Chondrocyte (in vitro differentiated cells): ENCODE results near the gene TJP3. TPM values are rescaled to one million over a fixed set of nuclear protein-coding genes. Genes with fewer than 3 reads are reported as not detected.

Source experiments
- DNase-seq: peaks from one replicate; pipeline ENCODE4 v3.0.0; 2021; ENCODE audit warnings: mixed read lengths, low spot score
- H3K27ac Mint-ChIP-seq: one replicate; pipeline ENCODE4 v1.8.0; 2021; ENCODE audit warnings: mild to moderate bottlenecking, moderate library complexity, mixed read lengths; ENCODE audit not compliant: unreplicated experiment
- H3K27me3 Mint-ChIP-seq: 2 replicates; pipeline ENCODE4 v1.8.0; 2021; ENCODE audit warnings: low read depth, mixed read lengths
- H3K36me3 Mint-ChIP-seq: 2 replicates; pipeline ENCODE4 v1.8.0; 2021; ENCODE audit warnings: low read depth, mixed read lengths
- H3K4me1 Mint-ChIP-seq: 2 replicates; pipeline ENCODE4 v1.8.0; 2021; ENCODE audit warnings: low read depth, mild to moderate bottlenecking, mixed read lengths
- H3K4me3 Mint-ChIP-seq: one replicate; pipeline ENCODE4 v1.8.0; 2021; ENCODE audit warnings: mild to moderate bottlenecking, moderate library complexity, mixed read lengths; ENCODE audit not compliant: unreplicated experiment
- H3K9me3 Mint-ChIP-seq: 2 replicates; pipeline ENCODE4 v1.8.0; 2021; ENCODE audit warnings: low read depth, mixed read lengths
- total RNA-seq: library from RNA; stranded (reverse); gene quantifications from 3 replicates; pipeline ENCODE4 v1.2.1, GENCODE V29; 2021
- TF ChIP-seq, protein P1 (sequence below): fragments of 200-600 bp; sonication (generic); IDR thresholded peaks from 2 replicates; pipeline ENCODE4 v1.5.0; 2021; ENCODE audit warnings: antibody characterized with exemption, mild to moderate bottlenecking, moderate library complexity

The TJP3 gene
- total RNA-seq, 1 donor from 2014 or later: not detected

- no peak overlapping the region for H3K27ac Mint-ChIP-seq
- H3K27me3 Mint-ChIP-seq: peaks cover 12% of the 10 kb centered on the region
- H3K36me3 Mint-ChIP-seq: peaks cover 9% of the 10 kb centered on the region
- H3K4me3 Mint-ChIP-seq: no peak overlapping the region
- DNase-seq: no peak
- TF ChIP-seq, protein P1, sequence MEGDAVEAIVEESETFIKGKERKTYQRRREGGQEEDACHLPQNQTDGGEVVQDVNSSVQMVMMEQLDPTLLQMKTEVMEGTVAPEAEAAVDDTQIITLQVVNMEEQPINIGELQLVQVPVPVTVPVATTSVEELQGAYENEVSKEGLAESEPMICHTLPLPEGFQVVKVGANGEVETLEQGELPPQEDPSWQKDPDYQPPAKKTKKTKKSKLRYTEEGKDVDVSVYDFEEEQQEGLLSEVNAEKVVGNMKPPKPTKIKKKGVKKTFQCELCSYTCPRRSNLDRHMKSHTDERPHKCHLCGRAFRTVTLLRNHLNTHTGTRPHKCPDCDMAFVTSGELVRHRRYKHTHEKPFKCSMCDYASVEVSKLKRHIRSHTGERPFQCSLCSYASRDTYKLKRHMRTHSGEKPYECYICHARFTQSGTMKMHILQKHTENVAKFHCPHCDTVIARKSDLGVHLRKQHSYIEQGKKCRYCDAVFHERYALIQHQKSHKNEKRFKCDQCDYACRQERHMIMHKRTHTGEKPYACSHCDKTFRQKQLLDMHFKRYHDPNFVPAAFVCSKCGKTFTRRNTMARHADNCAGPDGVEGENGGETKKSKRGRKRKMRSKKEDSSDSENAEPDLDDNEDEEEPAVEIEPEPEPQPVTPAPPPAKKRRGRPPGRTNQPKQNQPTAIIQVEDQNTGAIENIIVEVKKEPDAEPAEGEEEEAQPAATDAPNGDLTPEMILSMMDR: no peak
- no peaks in the 10 kb centered on the region for H3K4me1 Mint-ChIP-seq
- peaks cover 17% of the 10 kb centered on the region for H3K9me3 Mint-ChIP-seq
These were observed 72.7 kb downstream of the TJP3 start for GRCh38 chr19:3780786-3781304.

DNA sequence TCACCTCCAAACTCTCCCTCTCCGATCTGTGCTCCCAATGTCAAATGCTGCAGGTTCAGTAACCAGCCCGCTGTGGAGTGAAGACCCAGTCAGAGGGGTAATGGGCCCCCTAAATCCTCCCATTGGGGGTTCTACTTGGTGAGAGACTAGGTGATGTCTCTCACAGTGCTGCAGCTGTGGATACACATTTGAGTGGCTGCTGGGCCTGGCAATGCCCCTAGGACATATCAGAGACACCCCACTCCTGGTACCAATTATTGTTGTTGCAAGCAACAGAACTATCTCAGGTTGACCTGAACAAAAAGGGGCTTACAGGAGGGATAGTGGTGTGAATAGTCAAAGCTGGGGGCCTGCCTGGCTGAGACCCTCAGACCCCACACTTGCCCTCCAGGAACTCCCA is 73.4 kb downstream of the TJP3 start:
- H3K36me3 Mint-ChIP-seq: peaks cover 9% of the 10 kb centered on the region
- DNase-seq: no peak
- peaks cover 17% of the 10 kb centered on the region for H3K9me3 Mint-ChIP-seq
- TF ChIP-seq, protein P1: no peak
- H3K4me1 Mint-ChIP-seq: no peaks in the 10 kb centered on the region
- H3K4me3 Mint-ChIP-seq: no peak overlapping the region
- no peak overlapping the region for H3K27ac Mint-ChIP-seq
- peaks cover 12% of the 10 kb centered on the region for H3K27me3 Mint-ChIP-seq

DNA sequence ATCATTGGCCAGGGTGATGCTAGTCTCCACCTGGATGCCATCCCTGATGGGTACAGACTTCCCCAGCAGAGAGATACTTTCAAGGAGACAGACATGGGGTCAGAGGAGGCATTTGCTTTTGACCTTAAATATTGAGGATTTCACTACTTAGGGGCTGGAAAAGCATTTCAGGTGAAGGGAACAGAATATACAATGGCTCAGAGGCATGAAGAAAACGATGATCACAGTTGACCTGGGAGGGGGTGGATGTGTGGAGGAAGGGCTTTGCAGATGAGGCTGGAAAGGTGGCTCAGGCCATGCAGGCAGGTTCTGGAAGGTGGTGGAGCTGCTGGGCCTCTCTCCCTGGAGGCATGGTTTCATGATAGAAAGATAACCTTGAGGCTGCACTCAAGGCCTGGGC is 74.1 kb downstream of the TJP3 start:
- Mint-ChIP-seq H3K36me3 (peaks cover 9% of the 10 kb centered on the region), H3K4me1 (no peaks in the 10 kb centered on the region), H3K4me3 (no peak overlapping the region), H3K27me3 (peaks cover 12% of the 10 kb centered on the region), H3K9me3 (peaks cover 17% of the 10 kb centered on the region), H3K27ac (no peak overlapping the region)
- TF ChIP-seq, protein P1: no peak
- DNase-seq: no peak

DNA sequence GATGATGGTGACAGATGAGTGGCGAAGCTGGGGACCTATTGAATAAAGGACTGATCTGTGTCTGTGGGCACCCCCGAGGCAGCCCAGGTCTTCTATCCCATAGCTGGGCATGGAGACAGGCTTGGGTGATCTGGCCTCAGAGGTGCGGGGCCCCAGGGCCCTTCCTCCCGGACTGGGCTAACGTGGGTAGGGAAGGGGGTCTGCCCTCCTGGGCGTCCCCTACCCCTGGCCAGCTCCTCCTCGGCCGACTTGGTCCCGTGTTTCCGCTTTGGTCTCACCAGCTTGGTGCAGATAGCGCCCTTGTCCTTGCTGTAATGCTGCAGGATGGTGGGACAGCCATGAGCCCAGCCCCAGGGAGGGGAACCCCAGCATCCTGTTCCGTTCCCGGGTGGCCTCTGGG is 74.7 kb downstream of the TJP3 start:
- H3K27me3 Mint-ChIP-seq: peaks cover 12% of the 10 kb centered on the region

GRCh38 chr19:3783660-3784584 is 75.7 kb downstream of the TJP3 start:
- Mint-ChIP-seq H3K27me3 (peaks cover 12% of the 10 kb centered on the region), H3K4me3 (no peak overlapping the region)
- TF ChIP-seq, protein P1: peak; percentile 45

More for the DNA sequence above, 74.7 kb downstream of the TJP3 start:
- TF ChIP-seq, protein P1: no peak
- H3K27ac Mint-ChIP-seq: no peak overlapping the region
- peaks cover 9% of the 10 kb centered on the region for H3K36me3 Mint-ChIP-seq
- H3K9me3 Mint-ChIP-seq: peaks cover 17% of the 10 kb centered on the region
- DNase-seq: no peak
- H3K4me3 Mint-ChIP-seq: no peak overlapping the region
- H3K4me1 Mint-ChIP-seq: no peaks in the 10 kb centered on the region

More at GRCh38 chr19:3783660-3784584, 75.7 kb downstream of the TJP3 start:
- DNase-seq: no peak
- H3K27ac Mint-ChIP-seq: no peak overlapping the region
- H3K9me3 Mint-ChIP-seq: peaks cover 17% of the 10 kb centered on the region
- no peaks in the 10 kb centered on the region for H3K4me1 Mint-ChIP-seq
- H3K36me3 Mint-ChIP-seq: peaks cover 9% of the 10 kb centered on the region
